Stimulated activated CD8-positive, alpha-beta memory T cell treated with anti-CD3 and anti-CD28 coated beads, Interleukin-15, amount 100 ng/mL, for 48 hours (primary cell): ENCODE results near the gene TNFRSF9.
"Not testable (repeated sequence)": the region's sequence is repeated elsewhere in the genome, so short reads cannot be mapped to it uniquely, and the experiment has no call there.

Experiments
- DNase-seq, 2 donors: peaks; one replicate each; pipeline ENCODE4 v3.0.0-alpha.2; 2020; ENCODE audit warnings: low read depth in 2 of 2

The TNFRSF9 gene

DNA sequence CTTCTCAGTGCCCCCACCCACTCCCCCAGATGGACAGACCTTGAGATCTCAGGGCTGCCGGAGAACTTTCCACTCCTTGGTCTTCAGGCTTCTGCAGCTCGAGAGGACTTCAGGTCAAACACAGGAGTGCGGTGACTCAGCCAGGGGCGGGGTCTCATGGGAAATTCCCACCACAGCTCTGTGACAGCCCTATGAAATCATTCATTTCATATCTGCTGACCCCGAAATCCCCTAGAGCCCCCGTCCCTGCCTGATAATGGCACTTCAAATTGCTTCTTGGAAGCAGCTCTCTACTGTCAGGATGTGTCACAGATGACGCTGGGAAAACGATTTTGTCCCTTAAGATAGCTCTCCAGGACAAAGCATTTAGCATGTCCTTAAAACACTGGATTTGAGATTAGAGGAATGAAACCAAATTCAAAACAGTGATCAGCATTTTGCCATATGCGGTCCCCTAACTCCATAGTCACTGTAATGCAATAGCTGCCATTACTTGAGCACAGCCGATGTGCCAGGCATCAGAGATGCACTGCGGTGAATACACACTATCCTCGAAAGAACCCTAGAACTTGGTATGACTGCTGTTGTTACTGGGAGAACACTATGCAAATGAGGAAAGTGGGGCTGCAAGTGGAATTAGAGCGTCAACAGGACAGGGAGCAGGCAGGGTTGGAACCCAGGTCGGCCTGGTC lies at the start of gene TNFRSF9:
Gene TNFRSF9 (minus strand): TSS at position 95 of the 692 bp plus-strand sequence. CDS start 845 bp downstream, outside the sequence.
- peak; percentile 84 to 88 for DNase-seq

DNA sequence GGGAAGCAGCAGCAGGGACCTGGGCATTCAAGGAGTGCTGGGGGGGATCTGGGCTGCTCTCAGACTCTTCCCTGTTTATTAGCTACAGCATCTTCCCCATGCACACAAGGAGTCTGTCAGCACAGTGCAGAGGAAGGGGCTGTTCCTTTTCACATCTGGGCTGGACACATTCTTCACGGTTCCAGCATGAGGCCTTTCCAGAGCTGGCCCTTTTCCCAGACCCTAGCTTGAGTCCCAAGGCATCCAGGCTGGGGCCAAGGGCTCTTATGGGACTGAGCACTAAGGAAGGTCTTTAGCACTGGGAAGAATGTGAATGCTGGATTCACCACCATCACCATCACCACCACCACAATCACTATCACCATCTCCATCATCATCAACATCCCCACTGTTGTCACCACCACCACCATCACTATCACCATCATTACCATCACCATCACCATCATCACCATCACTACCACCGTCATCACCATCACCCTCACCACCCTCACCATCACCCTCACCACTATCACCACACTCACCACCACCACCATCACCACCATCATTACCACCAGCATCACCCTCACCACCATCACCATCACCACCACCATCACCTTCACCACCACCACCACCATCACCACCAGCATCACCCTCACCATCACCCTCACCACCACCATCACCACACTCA lies 49.3 kb upstream of the TNFRSF9 start:
- DNase-seq: no peak

DNA sequence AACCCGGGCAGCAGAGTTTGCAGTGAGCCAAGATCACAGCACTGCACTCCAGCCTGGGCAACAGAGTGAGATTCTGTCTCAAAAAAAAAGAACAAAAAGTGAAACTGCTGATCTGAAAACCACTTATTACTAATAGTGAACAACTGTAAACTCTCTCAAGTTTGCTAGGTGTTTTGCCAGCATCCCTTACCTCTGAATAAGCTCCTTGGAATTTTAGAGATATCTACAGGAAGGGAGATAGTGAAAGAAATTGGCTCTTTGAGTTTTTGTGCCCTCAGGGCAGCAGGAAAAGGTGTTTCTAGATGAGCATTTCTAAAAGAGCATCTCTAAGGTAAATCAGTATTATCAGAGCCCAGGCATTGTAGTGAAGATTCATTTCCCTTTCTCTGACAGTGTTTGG lies 47.9 kb upstream of the TNFRSF9 start:
- DNase-seq: no peak

DNA sequence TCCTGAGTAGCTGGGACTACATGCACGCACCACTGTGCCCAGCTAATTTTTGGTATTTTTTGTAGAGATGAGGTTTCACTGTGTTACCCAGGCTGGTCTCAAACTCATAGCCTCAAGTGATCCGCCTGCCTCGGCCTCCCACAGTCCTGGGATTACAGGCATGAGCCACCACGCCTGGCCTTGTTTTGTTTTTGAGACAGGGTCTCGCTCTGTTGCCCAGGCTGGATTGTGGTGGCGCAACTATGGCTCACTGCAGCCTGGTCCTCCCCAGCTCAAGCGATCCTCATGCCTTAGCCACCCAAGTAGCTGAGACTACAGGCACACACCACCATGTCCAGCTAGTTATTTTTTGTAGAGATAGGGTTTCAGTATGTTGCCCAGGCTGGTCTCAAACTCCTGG lies 46.9 kb upstream of the TNFRSF9 start:
- DNase-seq: no peak

DNA sequence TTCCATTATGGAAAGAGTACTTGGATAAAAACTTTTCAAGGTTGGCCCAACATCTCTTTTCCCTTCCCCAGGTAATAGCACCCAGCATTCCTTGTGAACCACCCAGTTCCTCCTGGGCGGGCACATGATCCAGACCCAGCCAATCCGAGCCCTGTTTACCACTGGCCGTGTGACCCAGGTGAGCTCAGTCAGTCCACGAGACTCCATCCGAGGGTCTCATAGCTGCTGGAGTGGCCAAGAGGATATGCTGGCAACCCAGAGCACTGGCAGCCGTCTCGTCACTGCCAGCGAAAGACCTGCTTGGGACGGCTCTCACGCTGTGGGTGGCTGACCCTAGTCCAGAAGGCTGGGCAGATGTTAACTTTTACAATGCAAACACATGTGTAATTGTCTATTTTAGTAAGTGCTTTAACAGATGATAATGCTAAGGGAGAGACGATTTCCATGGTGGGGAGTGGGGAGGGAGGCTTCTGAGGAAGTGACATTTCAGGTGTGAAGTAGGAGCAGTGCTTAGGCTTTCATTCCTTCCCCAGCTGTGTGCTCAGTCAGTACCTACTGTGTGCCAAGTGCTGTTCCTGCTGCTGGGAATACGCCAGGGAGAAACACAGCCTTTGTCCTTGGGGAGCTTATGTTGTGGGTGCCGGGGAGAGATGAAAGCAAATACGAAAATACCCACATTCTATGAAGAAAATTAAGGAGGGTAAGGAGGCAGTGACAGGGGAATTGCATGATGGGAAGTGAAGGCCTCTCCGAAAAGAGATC lies 45.4 kb upstream of the TNFRSF9 start:
- no peak for DNase-seq

DNA sequence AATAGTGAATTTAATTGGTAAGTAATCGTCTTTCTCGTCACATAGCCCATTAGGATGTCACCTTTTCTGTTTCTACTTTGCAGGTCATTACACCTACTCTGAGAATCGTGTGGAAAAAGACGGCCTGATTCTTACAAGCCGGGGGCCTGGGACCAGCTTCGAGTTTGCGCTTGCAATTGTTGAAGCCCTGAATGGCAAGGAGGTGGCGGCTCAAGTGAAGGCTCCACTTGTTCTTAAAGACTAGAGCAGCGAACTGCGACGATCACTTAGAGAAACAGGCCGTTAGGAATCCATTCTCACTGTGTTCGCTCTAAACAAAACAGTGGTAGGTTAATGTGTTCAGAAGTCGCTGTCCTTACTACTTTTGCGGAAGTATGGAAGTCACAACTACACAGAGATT lies 44.2 kb upstream of the TNFRSF9 start:
- no peak for DNase-seq

DNA sequence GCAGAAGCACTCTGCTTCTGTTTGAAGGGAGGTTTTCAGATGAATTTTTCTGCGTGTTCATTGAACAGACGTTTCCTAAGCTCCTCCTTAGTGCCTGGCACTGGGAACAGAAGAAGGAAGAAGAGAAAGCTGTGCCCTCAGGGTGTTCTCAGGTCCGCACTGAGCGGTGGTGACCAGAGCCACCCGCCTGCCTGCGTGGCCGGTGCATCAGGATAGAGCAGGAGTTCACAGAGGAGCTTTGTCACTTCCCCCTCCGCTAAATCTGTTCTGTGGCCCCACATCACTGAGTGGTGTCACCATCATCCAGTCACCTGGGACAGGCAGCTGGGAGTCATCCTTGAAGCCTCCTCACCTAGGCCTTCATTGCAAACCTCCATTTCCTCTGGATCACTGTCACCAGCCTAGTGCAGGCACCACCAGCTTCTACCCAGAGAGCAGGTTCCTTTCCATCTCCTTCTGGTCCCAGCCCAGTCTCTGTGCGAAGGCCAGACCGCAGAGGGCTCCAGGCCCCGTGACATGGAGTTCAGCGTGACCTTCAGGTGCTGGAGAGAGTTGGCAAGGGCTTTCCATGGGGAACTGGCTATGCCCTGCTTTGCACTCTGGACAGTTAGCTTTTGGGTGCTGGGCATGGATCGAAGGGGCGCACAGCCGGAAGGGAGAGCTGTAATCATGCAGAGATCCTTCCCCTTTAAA lies 42.6 kb upstream of the TNFRSF9 start:
- no peak for DNase-seq

DNA sequence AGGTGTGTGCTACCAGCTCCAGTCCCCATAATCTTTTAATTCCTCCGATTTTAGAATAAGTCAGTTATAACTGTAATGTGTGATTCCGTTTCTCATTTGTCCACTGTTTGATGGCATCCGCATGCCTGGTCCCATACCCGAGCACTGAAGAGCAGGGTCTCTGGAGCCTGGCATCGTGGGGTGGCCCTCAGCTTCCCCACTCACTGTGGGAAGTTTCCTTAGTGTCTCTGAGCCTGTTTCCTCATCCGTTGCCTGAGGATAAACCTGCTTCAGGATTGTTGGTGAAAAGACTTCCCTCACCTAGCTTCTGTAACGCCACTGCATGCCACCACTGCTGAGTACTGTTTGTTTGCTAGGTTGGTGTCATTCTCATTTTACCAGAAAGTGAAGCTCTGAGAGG lies 40.3 kb upstream of the TNFRSF9 start:
- no peak for DNase-seq

DNA sequence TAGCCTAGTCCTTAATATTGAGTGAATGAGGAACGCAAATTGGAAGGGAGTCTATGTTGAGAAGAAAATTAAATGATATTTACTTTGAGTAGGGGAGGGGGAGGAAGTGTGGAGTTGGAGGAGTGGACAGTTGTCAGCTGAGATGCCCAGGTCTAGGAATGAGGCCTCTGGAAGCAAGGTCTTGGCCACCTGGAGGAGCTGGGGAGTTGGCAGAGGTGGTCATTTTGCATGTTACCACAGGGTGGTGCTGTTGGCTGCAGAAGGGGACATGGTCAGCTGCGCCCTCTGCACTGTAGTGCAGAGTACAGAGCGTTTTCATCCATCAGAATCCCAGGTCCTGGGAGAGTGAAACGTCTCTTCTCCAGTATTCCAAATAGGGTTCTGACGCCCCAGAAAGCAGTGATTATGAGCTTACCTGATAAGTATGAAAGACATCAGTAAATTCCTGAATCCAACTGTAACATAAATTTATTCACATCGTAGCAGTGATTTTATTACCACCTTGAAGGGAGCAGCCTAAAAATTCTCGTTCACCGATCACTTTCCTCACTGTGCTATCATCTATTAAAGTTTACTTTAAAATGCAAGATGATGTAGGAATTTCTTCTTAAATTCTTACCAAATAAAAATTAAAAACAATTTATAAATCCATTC lies 34.7 kb upstream of the TNFRSF9 start:
- DNase-seq: peak in 1 of 2 donors; percentile 13

DNA sequence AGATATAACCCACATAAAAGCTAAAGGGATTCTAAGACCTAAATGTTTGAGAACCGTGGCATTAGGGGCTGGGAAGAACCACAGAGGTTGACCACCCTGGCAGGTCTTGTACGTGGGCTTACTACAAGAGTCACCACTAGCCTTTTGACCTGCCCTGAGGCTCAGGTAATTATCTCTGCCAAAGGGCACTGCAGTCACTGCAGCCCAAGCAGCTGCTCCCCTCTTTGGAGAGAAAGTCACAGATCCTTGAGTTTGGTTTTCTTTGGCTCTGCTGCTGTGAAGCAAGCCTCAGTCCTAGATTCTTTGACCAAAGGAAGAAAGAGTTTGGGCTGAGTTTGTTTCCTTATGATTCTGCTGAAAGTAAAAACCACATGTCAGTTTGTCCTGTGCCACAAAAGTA lies 32.4 kb upstream of the TNFRSF9 start:
- no peak for DNase-seq

DNA sequence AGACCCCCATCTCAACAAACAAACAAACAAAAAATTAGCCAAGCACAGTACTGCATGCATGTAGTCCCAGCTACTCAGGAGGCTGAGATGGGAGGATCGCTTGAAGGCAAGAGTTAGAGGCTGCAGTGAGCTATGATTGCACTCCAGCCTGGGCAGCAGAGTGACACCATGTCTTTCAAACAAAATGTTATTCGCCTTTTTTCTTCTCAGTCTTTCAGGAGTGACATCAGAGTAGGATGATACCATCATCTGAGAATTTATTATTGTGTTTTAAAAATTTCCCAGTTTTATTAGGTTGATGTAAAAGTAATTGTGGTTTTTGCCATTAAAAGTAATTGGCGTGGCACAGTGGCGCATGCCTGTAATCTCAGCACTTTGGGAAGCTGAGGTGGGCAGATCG lies 31.6 kb upstream of the TNFRSF9 start:
- no peak for DNase-seq

DNA sequence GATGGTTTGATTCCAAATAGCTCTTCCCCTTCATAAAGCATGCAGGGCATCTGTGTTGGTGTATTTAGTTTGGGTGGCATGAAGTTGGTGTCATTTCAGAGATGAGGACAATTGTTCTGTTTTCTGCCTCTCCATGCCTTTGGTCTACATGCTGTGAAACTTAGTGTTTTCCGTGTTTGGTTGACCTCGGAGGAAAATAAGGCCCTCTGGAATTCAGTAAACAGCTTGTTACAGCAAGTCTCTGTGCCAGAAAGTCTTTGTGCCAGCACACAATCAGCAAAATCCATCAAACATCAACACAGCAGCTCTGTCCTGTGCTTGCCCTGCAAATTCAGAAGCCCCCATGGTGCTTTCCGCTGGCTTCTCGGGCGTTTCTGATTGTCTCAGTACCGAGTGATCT lies 30.4 kb upstream of the TNFRSF9 start:
- DNase-seq: no peak

DNA sequence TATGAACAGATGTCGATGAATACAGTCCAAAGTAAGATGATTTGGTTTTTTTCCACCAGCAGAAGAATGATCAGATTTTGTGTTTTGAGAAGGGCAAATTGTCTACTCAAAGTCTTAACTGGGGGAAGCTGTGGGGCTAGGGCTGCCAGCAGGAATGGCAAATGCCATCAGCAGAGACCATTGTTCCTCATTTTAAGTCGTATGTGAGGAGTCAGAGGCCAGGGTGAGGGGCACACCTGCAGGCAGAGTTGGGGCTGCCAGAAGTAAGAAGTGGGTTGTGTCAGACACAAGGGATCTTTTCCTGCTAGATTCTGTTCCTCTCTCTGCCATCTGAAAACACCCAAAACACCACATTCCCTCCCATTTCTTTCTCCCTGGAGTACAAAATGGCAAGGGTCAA lies 29.6 kb upstream of the TNFRSF9 start:
- no peak for DNase-seq

DNA sequence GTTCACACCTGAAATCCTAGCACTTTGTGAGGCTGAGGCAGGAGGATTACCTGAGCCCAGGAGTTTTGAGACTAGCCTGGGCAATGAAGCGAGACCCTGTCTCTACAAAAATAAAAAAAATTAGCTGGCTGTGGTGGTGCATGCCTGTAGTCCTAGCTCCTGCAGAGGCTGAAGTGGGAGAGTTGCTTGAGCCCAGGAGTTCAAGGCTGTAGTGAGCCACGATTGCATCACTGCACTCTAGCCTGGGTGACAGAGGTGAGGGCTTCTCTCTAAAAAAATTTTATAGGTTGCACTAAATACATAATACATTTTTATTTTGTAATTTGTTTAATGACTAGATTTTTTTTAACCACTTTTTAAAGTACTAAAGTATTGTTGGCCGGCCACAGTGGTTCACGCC lies 27.0 kb upstream of the TNFRSF9 start:
- no peak for DNase-seq

DNA sequence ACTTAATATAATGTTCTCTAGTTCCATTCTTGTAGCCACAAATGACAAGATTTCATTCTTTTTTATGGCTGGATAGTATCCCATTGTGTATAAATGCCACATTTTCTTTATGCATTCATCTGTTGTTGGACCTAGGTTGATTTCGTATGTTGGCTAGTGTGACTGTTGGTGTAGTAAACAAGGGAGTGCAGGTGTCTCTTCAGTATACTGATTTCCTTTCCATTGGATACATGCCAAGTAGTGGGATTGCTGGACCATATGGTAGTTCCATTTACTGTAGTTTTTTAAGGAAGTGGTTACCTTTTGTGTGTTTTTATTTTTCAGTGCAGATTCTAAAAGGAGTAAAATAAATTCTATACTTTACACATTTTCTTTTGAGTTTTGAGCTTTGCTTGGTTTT lies 26.6 kb upstream of the TNFRSF9 start:
- no peak for DNase-seq

DNA sequence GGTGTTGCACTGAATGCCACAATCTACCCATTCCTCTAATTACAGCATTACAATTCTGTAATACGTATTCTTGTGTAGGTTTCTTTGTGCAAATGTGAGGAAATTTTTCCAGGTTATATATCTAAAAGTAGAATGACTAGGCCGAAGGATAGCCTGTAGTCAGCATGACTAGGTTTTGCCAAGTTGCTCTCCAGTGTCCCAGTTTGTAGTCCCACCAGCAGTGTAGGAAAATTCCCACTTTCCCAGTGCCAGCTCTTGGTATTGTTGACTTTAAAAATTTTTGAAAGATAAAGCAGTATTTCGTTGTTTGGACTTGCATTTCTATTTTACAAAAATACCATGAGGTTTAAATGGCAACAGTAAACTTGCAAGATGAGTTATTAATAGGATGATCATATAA lies 23.8 kb upstream of the TNFRSF9 start:
- no peak for DNase-seq

DNA sequence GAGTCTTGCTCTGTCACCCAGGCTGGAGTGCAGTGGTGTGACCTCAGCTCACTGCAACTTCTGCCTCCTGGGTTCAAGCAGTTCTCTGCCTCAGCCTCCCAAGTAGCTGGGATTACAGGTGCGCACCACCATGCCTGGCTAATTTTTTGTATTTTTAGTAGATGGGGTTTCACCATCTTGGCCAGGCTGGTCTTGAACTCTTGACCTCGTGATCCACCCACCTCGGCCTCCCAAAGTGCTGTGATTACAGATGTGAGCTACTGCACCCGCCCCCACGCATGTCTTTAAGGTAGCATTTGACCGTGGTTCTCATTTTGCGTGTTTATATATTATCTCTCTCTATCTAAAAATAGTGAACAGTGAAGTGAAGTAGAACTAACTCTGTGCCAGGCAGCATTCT lies 23.2 kb upstream of the TNFRSF9 start:
- DNase-seq: not testable (repeated sequence)

DNA sequence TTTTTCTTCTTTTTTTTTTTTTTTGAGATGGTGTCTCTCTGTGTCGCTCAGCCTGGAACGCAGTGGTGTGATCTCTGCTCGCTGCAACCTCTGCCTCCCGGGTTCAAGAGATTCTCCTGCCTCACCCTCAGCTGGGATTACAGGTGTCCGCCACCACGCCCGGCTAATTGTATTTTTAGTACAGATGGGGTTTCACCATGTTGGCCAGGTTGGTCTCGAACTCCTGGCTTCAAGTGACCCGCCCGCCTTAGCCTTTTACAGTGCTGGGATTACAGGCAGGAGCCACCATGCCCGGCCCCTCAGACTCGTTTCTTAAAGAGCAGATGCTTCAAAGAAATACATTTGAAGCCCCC lies 22.7 kb upstream of the TNFRSF9 start:
- not testable (repeated sequence) for DNase-seq

DNA sequence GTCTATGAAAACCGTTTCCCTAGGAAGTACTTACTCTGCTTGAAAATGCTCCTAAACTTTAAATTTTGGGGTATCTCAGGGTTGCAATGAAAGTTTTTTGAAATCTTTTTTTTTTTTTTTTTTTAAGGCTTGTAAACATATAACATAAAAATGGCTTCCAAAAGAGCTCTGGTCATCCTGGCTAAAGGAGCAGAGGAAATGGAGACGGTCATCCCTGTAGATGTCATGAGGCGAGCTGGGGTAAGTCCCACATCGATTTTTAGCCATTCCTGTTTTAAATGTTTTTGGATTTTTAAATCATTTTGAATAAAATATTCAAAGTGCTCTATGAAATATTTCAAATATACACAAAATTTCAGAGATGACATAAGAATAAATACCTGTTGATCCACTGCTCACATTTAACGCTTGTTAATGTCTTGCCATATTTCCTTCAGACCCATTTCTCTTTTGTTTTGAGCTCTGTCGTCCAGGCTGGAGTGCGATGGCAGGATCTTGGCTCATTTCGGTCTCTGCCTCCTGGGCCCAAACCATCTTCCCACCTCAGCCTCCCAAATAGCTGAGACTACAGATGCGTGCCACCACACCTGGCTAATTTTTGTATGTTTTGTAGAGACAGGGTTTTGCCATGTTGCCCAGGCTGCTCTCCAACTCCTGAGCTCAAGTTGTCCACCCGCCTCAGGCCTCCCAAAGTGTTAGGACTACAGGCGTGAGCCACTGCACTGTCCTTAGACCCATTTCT lies 22.2 kb upstream of the TNFRSF9 start:
- no peak for DNase-seq

DNA sequence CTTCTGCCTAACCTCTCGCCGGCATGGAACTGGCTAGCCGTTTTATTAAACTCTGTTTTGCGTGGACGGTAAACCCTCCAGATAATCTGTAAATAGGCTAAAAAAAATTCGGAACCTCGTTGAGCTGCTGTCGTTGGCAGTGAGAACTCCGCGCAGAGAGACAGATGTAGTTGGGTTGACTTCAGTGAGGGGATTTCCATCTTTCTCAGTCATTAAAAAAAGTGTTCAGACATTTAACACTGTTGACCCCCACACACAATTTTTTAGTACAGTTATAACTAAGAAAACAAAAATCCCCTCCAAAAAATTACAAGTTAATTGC lies 21.3 kb upstream of the TNFRSF9 start:
- DNase-seq: no peak
